Colon (tissue), 2 donors: ENCODE results near the gene XPO6.

Experiments
- FAIRE-seq: peaks from 2 replicates; lab custom pipeline; 2012; peaks lifted over from hg19 to GRCh38; lab: Jason Lieb, UNC
- donor health status: control.
- donor health status: control.

Gene XPO6

GRCh38 chr16:28087675-28088300 lies 124.0 kb downstream of the XPO6 start:
- no peak for FAIRE-seq

DNA sequence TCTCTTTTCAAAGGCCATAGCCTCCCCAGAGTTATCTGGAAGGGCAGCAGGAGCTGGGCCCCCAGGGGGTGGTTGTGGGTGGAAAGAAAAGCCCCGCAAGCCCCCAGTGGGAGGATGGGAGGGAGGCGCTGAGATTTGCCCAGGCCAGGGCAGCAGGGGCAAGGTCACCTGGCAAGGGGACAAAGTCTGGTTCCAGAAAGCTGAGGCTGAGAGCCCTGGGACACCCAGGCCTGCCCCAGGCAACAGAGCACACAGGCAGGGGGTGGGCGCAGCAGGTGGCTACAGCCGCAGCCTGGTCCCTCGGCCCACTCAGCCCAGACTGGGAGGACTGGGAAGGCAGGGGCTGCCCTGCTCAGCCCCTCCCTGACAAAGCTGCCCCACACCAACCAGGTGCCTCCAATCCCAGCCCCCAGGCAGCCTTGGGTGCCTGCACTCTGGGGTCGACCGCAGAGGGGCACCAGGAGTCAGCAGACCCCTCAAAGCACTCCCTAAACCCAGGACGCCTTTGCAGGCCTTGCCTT lies 124.6 kb downstream of the XPO6 start:
- no peak for FAIRE-seq

- no peak for FAIRE-seq
These were observed 125.3 kb downstream of the XPO6 start for GRCh38 chr16:28086186-28087139.

GRCh38 chr16:28085389-28086171 lies 126.2 kb downstream of the XPO6 start:
- no peak for FAIRE-seq

GRCh38 chr16:28084209-28084608 lies 127.6 kb downstream of the XPO6 start:
- FAIRE-seq, result no peak

GRCh38 chr16:28082624-28083023 lies 129.1 kb downstream of the XPO6 start:
- no peak for FAIRE-seq

- FAIRE-seq, result no peak
These were observed 130.3 kb downstream of the XPO6 start for GRCh38 chr16:28081391-28081968.

DNA sequence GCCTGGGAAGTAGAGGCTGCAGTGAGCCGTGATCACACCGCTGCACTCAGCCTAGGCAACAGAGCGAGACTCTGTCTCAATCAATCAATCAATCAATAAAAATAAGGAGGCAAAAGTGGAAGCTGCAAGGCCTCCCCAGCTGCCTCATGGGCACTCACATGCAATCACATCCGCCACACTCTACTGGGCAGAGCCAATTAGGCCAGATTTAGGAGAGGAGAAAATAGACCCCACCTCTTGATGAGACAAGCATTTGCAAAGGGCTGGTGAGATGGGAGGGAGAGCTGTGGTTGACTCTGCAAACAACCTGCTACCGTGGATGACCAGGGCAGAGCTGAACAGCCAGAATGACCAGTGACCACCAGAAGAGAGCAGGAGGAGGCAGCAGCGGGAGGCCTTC lies 133.5 kb downstream of the XPO6 start:
- no peak for FAIRE-seq

DNA sequence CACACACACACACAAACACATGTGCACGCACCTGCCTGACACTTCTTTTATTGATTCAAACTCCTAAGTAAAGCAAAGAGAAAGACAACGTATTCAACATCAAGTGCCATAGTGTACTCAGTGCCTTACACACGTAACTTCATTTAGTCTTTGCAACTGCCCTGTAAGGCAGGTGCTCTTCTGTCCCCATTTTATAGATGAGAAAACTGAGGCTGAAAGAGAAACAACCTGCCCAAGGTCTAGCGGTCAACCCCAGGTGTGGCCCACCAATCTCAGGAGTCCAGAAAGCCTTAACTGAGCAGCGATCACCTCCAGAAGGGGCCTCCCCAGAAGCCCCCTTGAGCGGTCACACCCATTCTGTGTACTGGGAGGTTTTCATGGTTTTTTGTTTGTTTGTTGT lies 137.9 kb downstream of the XPO6 start:
- FAIRE-seq, result no peak

DNA sequence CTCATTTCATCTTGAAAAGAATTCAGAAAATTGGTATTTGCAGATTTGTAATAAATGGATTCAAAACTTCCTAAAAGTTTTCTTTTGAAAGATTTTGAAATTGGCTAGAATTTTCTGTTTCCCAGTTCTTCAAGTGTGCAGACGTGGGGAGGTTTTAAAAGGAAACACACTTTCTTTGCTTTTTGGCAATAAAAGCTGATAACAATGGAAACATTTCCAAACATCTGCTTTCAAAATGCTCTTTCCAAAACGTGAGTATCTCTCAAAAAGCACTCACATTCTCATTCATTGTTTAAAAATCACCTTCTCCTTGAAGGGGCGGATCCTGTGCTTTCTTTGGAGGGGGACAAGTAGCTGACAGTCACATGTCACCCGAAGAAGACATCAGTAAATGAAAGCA lies 139.7 kb downstream of the XPO6 start:
- FAIRE-seq, result no peak

- FAIRE-seq, result no peak
These were observed 141.6 kb downstream of the XPO6 start for GRCh38 chr16:28069971-28070794.

GRCh38 chr16:28068976-28069375 lies 142.8 kb downstream of the XPO6 start:
- FAIRE-seq, result no peak

- no peak for FAIRE-seq
These were observed 144.0 kb downstream of the XPO6 start for GRCh38 chr16:28067604-28068379.

GRCh38 chr16:28064706-28065249 lies 147.0 kb downstream of the XPO6 start:
- FAIRE-seq, result no peak

DNA sequence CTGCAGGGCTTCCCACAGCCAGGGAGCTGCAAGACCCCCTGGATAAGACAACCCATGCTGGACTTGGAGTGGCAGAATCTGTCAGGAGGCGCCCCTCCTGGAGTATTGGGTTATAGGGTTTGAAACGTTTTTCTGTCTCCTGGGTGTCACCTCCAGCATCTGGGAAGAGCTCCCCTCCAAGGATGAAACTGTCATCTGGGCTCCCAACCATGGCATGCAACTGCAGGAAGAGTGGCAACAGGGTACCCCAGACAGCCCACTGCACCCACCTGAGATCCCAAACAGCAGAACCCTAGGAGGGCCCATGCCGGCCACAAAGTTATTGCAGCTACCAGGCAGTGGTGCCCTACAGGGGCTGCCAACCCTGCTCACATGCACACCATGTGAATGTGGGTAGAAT lies 147.6 kb downstream of the XPO6 start:
- FAIRE-seq, result no peak

DNA sequence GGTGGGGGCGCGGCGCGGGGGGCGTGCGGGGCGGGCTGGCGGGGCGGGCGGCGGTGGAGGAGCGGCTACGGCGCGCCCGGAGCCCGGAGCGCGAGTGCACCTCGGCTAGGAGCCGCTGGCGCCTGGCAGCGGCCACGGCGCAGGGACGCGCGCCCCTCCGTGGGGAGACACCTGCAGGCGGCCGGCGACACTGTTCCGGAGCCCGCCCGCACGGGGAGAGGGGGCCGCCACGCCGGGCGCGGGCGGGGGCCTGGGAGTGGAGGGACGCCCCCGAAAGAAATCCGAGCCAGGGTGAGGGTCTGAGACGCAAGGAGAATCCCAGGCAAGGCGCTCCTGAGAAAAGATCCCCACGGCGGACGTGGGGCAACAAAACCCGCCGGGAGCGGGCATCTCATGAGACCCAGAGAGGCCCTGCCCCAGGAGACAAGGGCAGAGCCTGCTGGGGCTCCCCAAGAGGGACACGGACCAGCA lies 148.1 kb downstream of the XPO6 start, which contains the start of gene GSG1L:
Gene GSG1L (minus strand): TSS at position 124 of the 471 bp plus-strand sequence. CDS start 290 bp downstream, outside the sequence.
- FAIRE-seq, result no peak

DNA sequence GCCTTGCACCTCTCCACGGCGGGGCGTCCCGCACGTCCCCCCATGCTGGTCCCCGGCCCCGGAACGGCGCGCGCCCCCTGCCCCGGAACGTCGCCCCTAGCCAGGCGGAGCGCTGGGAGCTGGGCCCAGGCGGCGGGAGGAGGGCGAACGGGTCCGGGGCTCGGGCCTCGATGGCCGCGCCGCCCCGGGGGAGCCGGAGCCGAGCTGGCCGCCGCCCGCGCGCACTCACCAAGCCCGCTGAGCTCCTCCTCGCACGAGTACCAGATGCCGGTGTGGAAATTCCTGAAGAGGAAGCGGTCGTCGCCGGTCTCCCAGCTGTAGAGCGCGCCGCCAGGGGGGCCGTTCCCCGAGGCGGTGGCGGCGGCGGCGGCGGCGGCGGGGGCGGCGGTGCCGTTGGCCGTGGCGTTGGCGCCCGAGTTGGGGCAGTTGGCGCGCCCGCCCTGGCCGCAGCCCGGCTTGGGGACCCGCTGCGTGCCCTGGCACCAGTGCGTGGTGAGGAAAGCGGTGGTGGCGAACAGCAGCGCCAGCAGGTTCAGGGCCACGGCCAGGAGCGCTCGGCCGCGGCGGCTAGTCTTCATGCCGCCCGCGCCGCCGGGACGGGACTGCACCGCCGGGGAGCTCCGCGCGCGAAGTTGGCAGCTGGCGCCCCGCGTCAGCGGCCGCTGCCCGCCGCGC lies 148.8 kb downstream of the XPO6 start:
- no peak for FAIRE-seq

DNA sequence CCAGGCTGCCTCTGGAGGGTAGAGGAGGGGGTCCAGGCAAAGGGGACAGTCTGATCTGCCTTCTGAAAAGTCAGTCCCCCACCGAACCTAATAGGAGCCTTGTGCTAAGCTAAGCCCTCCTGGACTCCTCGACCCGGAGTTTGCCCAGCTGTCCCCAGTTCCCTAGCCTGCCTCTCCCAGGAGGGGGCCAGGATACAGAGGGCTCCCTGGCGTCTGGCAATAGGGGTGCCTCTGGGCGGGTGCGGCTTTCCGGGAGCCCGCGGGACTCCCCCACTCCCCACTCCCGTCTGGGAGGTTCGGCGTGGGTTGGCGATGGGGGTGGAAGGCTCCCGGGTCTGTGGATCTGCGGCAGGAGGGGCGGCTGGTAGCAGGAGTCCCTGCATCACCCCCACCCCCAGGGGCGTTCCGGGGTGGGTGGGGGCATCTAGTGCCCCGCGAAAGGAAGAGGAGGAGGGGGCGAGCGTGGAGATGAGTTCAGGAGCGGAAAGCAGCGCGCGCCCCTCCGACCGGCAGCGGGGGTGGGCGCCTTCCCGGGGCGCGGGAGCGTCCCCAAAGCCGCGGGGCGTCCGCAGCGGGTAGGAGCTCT lies 149.4 kb downstream of the XPO6 start:
- no peak for FAIRE-seq
